Stimulated activated CD4-positive, alpha-beta T cell treated with anti-CD3 and anti-CD28 coated beads, Interleukin-12 subunit alpha, Interleukin-12 subunit beta, amount 100 ng/mL, for 48 hours (primary cell): ENCODE measurements around the gene GPR101.

ENCODE experiments used
- DNase-seq, 3 donors: peaks; one replicate each; pipeline ENCODE4 v3.0.0-alpha.2; 2020; ENCODE audit warnings: low read depth in 2 of 3, low spot score in 1 of 3

The GPR101 gene, protein sequence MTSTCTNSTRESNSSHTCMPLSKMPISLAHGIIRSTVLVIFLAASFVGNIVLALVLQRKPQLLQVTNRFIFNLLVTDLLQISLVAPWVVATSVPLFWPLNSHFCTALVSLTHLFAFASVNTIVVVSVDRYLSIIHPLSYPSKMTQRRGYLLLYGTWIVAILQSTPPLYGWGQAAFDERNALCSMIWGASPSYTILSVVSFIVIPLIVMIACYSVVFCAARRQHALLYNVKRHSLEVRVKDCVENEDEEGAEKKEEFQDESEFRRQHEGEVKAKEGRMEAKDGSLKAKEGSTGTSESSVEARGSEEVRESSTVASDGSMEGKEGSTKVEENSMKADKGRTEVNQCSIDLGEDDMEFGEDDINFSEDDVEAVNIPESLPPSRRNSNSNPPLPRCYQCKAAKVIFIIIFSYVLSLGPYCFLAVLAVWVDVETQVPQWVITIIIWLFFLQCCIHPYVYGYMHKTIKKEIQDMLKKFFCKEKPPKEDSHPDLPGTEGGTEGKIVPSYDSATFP

DNA sequence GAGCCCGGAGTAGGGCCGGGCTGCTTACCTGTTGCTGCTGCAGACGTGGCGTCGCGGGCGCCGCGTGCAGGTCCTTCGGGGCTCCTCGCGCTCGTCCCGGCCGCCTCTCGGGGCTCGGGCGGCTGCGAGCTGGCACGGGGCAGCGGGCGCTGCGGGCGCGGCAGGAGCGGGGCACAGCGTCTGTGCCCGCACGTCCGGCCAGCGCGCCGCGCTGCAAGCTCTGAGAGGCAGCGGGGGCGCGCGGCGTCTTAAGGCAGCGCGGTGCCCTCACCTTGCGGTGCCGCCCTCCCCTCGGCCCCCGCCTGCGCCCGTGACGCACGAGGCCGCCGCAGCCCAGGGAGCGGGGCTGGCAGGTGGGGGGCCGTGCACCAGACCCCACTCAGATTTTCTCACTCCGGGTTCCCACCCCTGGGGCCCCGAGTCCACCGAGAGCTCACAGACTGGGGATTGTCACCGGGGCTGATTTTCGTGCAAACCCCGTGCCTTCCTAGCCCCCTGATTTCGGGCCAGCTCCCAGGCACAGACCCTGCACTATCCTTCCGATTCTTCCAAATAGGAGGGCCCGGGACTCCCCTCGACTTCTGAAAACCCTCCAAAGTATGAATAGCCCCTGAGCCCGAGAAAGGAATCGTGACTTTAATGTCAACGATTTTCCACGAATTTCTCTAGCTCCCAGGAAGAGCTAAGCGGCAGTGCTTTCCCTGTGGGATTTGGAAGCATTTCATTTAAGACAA, at the start of gene GPR101:
Gene GPR101, minus strand, starts transcription at position 222 of the 734 bp plus-strand sequence. CDS start 2,321 bp downstream, outside the sequence.
- no peak for DNase-seq

DNA sequence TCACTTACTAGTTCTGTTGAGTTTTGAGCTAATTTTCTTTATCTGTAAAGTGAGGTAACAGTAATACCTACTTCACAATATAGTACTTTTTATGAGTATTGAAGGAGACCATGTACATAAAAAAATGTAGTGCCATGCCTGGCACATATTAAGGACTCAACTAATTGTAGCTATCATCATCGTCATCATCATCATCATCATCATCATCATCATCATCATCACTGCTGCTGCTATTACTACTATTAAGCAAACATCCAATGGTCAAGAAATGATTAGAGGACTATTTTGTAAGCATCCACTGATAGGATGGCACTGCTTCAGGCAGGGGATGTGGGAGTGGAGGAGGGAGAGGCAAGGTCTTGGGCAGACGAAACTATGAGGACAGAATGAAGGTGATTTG, 47.4 kb upstream of the GPR101 start:
- DNase-seq = no peak

DNA sequence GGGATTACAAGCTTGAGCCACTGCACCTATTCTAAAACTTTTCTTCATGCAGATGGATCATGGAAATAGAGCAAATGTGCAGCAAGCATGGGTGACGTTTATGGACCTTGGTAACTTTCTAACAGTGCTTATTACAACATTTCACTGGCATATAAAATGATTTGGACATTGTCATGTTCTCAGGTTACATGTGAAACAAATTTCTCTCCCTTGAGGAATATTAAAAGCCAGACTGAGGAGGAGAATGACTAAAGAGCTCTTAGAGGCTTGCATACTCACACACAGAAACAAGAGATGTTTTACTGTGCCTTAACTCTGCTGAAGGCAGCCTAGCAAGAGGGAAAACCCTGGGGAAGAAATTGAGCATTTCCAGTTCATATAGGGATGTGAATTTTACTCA, 38.6 kb upstream of the GPR101 start:
- no peak for DNase-seq

DNA sequence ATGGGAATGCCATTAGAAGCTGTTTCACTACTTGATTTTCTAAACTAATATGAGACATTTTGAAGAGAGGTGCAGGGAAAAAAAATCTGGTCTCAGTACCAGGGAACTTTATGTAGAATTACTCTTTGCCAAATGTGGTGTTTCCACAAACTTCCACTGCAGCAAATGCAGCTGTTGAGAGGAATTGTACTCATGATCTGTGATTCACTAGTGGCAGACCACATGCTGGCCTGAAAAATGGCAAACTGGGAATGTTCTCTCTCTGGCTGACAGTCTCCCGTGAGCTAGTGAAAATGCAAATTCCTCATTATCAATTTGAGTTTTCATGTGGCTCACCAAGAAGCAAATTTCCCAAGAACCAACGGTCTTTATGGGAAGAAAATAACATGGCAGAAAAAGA, 37.8 kb upstream of the GPR101 start:
- no peak for DNase-seq

DNA sequence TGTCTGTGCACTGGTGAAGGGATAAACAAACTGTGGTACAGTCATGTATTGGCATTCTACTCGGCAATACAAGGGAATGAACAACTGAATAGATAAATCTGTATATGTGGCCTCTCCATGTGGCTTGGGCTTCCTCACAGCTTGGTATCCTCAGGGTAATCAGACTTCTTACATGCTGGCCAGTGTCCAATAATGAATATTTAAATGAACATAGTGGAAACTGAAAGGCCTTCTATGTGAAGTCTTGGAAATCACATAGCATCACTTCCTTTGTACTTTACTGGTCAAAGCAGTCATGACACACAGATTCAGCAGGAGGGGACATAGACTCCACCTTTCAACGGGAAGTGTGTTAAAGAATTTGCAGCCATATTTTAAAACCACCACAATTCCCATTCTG, 33.4 kb upstream of the GPR101 start:
- DNase-seq = no peak

DNA sequence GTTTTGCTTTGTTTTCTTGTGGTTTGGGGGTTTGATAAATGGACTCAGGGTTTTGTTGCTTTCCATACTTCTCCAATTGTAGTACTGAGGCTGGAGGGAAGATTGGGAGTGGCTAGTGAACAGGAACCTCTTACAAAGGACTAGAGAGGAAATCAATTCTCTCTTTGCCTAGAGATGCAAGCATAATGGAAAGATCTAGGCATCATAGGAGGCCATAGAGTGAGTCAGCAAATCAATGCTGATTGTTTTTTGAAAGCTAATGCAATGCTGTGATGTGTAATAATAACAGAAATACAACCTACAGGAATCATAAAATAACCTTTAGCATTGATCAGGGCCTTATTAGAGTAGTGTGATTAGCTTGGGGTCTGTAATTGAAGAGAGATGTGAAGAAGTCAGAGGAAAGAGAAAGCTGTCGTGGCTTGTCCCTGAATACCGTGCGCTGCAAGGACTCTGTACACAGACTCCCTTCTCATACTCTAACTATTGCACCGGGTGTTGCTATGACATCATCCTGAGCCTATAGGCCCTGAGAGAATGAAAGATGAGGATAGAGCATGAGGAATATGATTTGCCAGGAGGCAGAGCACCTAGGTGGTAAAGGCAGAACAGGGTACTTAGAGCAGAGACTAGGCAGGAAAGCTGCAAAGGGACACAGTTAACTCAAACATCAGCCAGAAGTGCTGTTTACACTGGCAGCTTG, 29.3 kb upstream of the GPR101 start:
- DNase-seq = no peak

DNA sequence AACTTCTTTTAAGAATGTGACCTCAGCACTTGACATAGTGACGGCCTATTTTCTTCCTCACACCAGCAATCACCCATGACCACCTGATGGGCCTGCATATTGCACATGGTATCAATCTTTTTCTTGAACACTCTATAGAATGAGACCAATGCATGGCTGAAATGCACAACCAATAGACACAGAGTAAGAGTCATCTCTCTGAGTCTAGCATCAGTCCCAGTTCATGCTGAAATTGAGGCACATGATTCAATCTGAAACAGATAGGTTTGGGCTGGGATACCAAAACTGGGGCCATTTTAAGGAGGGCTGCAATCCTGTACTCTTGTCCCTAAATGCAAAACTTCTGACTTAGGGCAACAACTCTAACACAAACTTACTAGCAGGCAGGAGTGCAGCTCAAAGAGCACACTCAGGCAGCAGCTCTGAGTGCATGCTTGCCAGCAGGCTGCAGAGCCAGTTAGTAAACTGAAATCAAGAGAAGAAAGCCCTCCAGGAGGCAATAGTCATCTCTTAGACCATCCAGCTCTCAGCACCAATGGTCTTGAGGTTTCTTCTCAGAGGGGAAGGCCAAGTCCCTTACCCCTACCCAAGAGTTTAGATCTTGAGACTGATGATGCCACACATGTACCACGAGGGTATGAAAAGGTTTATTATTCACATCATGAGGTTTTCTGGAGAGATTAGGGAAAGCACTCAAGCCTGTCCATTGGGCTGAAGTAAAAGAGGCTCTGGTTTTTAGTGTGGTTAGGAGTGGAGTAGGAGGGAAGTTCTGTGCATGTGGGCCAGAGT, 24.7 kb upstream of the GPR101 start:
- no peak for DNase-seq

DNA sequence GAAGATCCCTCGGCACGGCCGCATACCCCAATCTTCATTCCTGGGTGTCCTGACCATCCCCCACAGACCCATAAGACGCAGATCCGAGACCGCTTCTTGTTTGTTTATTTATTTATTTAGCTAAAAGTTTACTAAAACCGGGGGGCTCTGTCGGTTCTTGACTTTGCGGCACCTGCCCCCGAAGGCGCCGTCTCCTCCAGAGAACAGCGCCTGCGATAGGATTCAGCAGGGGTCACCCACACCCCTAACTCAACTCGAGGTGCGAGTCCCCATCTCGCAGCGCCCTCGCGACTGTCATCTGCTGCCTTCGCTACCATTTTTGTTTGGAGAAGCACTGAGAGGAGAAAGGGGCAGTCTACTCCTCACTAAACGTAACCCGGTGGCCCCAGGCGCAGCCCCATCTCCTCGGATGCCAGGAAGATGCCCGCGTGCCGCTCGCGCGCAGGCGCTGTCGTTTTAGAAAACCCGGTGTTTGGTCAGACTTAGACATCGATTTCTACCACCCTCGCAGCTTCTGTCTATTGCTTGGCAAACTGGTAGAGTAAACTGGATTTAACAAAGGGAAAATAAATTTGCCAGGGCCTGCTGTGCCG, 18.9 kb upstream of the GPR101 start:
- peak in 1 of 3 donors; percentile 12 for DNase-seq

DNA sequence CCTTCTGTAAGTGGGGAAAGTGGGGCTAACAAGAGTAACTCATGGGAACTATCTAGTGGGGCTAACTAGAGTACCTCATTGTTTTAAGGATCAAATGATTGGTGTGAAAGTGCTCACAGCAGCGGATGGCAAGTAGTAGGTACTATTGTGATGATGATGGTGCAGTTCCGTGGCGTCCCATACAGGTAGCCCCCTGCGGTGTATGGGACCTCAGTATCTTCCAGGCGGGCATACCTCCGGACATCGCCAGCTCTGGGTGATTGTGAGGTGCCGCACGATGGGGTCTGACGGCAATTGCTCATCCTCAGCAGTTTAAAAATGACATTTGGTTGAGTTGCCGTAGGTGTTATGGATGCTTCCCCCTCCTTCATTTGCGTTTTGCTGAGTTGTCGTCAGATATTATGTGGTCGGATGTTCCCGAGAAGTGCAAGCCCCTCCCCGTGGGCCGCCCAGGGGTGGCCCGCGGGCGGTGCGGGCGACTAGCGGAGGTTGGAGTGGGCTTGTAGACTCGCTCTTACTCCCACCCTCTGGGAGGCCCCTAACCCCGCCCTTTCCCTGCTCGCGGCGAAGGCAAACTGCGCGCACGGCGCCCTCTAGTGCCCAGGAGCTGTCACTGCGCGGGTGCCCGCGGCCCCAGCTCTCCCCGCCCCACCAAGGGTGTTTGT, 18.3 kb upstream of the GPR101 start:
- DNase-seq = peak; percentile 54 to 79 (median 64)

DNA sequence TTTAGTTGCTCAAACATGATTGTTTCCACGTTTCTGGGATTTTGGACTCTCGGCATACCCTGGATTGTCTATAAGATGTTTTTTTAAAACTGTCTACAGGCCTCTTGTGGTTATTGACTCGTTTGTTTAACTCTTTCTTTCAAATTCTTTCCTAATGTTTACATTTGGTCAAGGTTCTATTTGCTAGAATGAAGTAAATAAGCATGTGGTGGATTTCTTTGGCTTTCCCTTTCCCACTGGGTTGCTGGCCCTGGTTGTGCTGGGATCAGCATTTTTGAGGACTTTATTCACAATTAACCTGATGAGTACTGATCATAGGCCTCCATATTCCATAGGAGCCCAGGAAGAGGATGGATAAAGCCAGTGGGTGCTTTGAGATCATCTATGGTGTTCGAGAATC, 11.1 kb upstream of the GPR101 start:
- no peak for DNase-seq

DNA sequence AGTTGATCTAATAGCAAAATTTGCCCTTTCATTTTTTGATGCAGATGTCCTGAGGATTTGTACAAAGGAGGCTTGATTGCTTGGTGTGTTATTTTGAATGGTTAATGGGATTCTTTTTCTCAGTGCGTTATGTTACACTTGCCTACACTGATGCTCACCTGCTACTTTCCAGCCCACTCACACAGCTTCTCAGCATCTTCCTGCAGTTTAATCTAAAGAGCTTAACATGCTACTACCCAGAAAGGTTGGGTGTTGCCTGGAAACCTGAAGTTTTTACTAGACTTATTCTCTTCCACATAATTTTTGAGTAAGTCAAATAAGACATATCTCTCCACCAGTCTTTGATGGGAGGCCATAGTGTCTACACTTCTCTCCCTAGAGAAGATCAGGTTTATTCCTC, 9.9 kb upstream of the GPR101 start:
- DNase-seq = no peak

DNA sequence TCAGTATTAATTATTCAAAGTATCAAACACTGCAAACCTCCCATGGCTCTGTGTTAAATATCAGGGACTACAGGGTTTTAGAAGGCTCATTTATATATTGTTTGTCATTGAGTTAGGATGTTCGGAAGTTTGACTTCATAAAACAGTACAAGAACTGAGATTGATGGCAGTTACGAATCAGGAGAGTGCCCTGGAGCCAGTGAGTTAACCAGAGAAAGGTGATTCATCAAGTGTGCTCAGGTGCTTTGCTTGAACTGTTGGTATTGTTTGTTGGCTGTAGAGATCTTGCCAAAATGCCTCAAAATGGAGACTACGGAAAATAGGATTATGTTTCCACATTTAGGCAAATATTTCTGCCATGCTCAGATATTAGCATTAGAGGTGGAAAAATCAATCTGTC, 7.5 kb upstream of the GPR101 start:
- DNase-seq = no peak

DNA sequence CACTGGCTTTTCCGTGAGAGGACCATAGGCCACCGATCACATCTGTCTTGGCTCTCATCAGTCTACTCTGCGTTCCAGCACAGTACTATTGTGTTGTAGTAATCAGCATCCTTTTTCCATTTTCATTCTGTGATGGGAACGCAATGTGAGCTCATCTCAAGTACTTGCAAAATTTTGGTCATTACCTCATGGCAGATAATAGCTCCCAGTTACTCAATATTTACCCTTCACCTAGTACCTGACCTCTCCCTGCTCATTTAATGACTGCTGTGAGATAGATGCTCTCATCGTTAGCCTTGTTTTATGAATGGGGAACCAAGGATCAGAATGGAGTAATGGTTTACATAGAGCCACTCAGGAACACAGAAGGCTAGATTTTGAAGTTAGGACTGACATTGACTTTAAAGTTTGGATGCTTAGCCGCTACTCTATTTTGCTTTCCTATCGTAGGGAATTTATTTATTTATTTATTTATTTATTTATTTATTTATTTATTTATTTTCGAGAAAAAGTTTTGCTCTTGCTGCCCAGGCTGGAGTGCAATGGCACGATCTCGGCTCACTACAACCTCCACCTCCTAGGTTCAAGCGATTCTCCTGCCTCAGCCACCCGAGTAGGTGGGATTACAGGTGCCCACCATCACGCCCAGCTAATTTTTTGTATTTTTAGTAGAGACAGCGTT, 6.5 kb upstream of the GPR101 start:
- no peak for DNase-seq

DNA sequence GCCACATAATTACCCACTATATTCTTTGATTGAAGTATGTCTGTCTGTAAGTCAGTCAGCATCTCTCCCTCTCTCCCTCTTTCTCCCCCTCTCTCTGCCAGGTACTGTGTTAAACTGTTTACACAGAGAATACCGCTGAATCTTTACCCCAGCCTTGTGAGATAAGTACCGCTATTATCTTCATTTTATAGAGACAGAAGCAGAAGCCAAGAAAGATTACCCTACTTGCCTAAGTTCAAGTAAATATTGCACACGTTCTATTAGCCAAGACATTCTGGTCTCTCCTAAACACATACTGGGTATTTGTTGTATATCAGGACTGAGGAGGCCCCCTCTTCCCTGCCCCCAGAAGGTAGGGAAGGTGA, 695 bp upstream of the GPR101 start:
- DNase-seq = no peak

DNA sequence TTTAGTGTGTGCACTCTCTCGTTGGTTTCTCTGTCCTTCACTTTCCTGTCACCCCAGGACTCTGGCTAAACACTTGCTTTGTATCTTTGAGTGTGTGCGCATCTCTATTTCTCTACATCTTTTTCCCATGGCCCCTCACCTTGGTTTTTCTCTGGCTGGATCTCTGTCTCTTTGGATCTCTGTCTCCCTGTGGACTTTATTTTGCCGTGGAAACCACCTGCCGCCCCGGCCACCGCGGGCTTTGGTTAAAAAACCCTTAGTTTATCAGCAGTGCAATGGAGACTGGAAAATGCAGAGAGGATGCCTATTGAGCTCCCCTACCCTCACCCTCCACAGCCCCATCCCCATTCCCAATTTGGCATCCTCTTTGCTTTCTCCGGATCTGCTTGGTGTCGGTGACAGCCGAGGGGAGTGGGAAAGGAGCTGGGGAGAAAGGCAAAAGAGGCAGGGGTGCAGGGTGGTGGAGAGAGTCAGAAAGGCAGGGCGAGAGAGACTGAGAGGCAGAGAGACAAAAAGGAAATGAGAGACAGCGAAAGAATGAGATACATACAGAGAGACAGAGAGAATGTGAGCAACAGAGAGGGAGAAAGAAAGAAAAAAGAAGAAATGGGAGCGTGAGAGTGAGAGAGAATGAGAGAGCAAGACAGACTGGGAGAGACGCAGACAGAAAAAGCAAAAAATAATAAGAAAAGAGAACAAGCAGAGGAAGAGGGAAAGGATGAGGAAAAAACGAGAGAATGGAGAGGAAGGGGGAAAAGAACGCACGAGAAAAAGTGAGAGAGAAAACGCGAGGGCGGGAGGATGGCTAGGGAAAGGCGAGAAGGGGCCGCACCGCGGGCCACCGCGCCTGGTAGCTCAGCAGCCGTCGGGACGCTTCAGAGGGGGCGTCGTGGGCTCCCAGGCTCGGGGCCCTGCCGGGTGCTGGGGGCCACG, 688 bp downstream of the GPR101 start:
- no peak for DNase-seq

DNA sequence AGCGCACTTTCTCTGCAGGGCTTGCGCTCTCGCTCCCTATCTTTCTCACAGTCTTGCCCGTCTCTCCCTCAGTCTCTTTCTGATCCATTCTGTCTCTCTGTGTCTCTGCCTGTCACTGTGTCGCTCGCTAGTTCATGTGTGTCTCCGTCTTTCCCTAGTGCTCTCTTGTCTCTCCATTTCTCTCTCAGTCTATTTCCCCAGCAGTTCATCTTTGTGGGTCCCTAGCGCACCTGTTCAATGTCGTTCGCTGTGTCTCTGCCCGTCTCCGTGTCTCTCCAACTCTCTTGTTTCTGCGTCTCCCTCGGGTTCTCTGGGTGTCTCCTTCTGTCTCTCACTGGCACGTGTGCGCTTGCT, 1.5 kb downstream of the GPR101 start:
- DNase-seq = no peak

DNA sequence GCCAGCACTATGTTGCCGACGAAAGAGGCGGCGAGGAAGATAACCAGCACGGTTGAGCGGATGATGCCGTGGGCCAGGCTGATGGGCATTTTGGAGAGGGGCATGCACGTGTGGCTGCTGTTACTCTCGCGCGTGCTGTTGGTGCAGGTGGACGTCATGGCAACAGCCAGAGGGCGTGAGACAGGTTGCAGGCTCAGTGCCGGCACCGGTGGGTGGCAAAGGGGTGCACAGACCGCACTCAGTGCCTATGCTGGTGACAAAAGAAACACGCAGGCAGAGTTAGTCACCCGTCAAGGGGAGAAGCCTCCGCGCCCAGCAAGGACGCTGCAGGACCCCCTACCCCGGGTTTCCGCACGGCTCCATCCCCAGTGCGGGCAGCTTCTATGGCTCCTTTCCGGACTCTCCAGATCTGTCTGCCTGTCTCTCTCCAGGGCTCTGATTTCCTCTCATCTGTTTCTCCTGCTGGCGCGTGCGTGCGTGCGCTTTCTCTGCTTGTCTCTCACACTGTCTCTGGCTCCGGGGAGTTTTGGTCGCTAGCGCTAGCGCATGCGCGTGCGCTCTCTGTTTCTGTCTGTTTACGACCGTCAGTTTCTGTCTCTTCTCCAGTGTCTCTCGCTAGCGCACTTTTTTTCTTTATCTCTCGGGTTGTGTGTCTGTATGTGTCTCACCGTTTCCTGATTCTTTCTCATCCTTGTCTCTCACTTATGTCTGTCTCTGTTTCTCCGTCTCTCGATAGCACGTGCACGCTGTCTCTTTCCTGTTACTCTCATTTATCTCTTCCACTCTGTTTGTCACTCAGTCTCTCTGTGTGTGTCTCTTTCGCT, 2.1 kb downstream of the GPR101 start:
- DNase-seq = peak in 2 of 3 donors; percentile 19 to 28

DNA sequence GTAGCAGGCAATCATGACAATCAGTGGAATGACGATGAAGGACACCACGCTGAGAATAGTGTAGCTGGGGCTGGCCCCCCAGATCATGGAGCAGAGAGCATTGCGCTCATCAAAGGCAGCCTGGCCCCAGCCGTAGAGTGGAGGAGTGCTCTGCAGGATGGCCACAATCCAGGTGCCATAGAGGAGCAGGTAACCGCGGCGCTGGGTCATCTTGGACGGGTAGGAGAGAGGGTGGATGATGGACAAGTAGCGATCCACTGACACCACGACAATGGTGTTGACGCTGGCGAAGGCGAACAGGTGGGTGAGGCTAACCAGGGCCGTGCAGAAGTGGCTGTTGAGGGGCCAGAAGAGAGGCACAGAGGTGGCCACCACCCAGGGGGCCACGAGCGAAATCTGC, 2.8 kb downstream of the GPR101 start:
- DNase-seq = no peak
